Tibial nerve (tissue), 3 donors: ENCODE measurements around the gene CCDC60.

Experiments
- CTCF ChIP-seq, 5 experiments: fragments of 200-600 bp in 3 of 5; fragments of 450-650 bp in 2 of 5; sonication (generic) in 3 of 5; IDR thresholded peaks; one replicate each; pipeline ENCODE4 v1.5.1; 2016 to 2019; ENCODE audit warnings: antibody characterized with exemption in 5 of 5, mild to moderate bottlenecking in 3 of 5, moderate library complexity in 2 of 5
- POLR2A ChIP-seq, 2 donors: fragments of 450-650 bp; IDR thresholded peaks; one replicate each; pipeline ENCODE4 v1.6.1; 2017; ENCODE audit warnings: antibody characterized with exemption in 2 of 2, mild to moderate bottlenecking in 2 of 2, moderate library complexity in 2 of 2

GRCh38 chr12:119415714-119416113 lies 81.2 kb downstream of the CCDC60 start:
- TF ChIP-seq CTCF (IDR thresholded peaks at IDR 0.05): no peak
- no peak for TF ChIP-seq POLR2A (IDR thresholded peaks at IDR 0.05)
